Erythroblast (primary cell): ENCODE results near the gene C19orf81.

Source experiments
- GATA1 ChIP-seq: IDR thresholded peaks from 2 replicates; pipeline ENCODE4 v1.6.1; 2011; ENCODE audit warnings: low read depth, mild to moderate bottlenecking, control low read depth, low read length, moderate library complexity
- POLR2A ChIP-seq: IDR thresholded peaks from 2 replicates; pipeline ENCODE4 v1.6.1; 2011; ENCODE audit warnings: mild to moderate bottlenecking, low read length

GRCh38 chr19:50607388-50607787 lies 41.9 kb upstream of the C19orf81 start:
- TF ChIP-seq POLR2A: no peak
- no peak for TF ChIP-seq GATA1
